HepG2 (cell line): ENCODE data around the gene CCDC117. TPM values are rescaled to one million over a fixed set of nuclear protein-coding genes. Genes with fewer than 3 reads are reported as not detected.

Source experiments
- CREM ChIP-seq, 2 experiments: sonication (generic) in 1 of 2; formaldehyde crosslinking in 1 of 2; IDR thresholded peaks; 2 replicates each; pipeline versions ENCODE4 v1.4.0 to v1.6.1; 2016 to 2020; ENCODE audit warnings: antibody characterized with exemption in 1 of 2, mild to moderate bottlenecking in 1 of 2, missing genetic modification reagents in 1 of 2
- HNF4G ChIP-seq, 2 experiments: sonication (generic) in 1 of 2; formaldehyde crosslinking in 1 of 2; IDR thresholded peaks; 2 replicates each; pipeline versions ENCODE4 v1.4.0 to v1.6.1; 2011 to 2020; ENCODE audit warnings: borderline replicate concordance in 2 of 2, low read depth in 2 of 2, mild to moderate bottlenecking in 2 of 2, low read length in 1 of 2, missing genetic modification reagents in 1 of 2, moderate library complexity in 1 of 2
- HNRNPL ChIP-seq: fragments of 200-400 bp; formaldehyde crosslinking; IDR thresholded peaks from 2 replicates; pipeline ENCODE4 v1.6.1; 2017; ENCODE audit warnings: mild to moderate bottlenecking, low read depth, low read length
- JUN ChIP-seq: sonication (generic); formaldehyde crosslinking; IDR thresholded peaks from 2 replicates; pipeline ENCODE4 v1.4.0; 2020; ENCODE audit warnings: mild to moderate bottlenecking, missing genetic modification reagents
- PTBP1 ChIP-seq: fragments of 200-400 bp; formaldehyde crosslinking; IDR thresholded peaks from 2 replicates; pipeline ENCODE4 v1.6.1; 2018; ENCODE audit warnings: low read length, low read depth; ENCODE audit not compliant: poor library complexity, severe bottlenecking
- ZNF563 ChIP-seq: sonication (generic); formaldehyde crosslinking; IDR thresholded peaks from 2 replicates; pipeline ENCODE4 v1.8.0; 2022; ENCODE audit warnings: mild to moderate bottlenecking, moderate library complexity, missing genetic modification reagents
- polyA plus RNA-seq, 8 experiments: library from polyadenylated mRNA; depleted of rRNA in 3 of 8; stranded (reverse) in 7 of 8; unstranded in 1 of 8; fragments of >200 nt; fragmentation: Illumina TruSeq in 4 of 8; extraction: Trizol in 4 of 8; gene quantifications; 2 replicates each; pipeline versions ENCODE4 v1.2.1 to v1.2.3, GENCODE V29; 2011 to 2016; ENCODE audit warnings: low read depth in 4 of 8, missing spikeins in 1 of 8, mixed read lengths in 1 of 8; ENCODE audit not compliant: insufficient read depth in 1 of 8
- total RNA-seq, 5 experiments: library from RNA; depleted of rRNA; stranded (reverse); fragments of >200 nt; fragmentation: Illumina TruSeq; extraction: Trizol; gene quantifications; 2 replicates each; pipeline ENCODE4 v1.2.3, GENCODE V29; 2016; ENCODE audit warnings: low read depth in 1 of 5
- TF ChIP-seq, protein P1 (sequence below): sonication (generic); formaldehyde crosslinking; IDR thresholded peaks from 2 replicates; pipeline ENCODE4 v1.5.0; 2020; ENCODE audit warnings: missing genetic modification reagents, mild to moderate bottlenecking, borderline replicate concordance
- TF ChIP-seq, protein P2 (sequence below): sonication (generic); formaldehyde crosslinking; IDR thresholded peaks from 2 replicates; pipeline ENCODE4 v1.4.0; 2020; ENCODE audit warnings: mild to moderate bottlenecking, missing genetic modification reagents
- TF ChIP-seq, protein P3 (sequence below): sonication (generic); formaldehyde crosslinking; IDR thresholded peaks from 2 replicates; pipeline ENCODE4 v1.5.0; 2020; ENCODE audit warnings: mild to moderate bottlenecking, missing genetic modification reagents
- TF ChIP-seq, protein P4 (sequence below): sonication (generic); formaldehyde crosslinking; IDR thresholded peaks from 2 replicates; pipeline ENCODE4 v1.4.0; 2020; ENCODE audit warnings: missing genetic modification reagents, borderline replicate concordance
- TF ChIP-seq, protein P5 (sequence below): sonication (generic); formaldehyde crosslinking; IDR thresholded peaks from 2 replicates; pipeline ENCODE4 v1.4.0; 2020; ENCODE audit warnings: mild to moderate bottlenecking, missing genetic modification reagents

Gene CCDC117
- total and polyA plus RNA-seq, 2 of the 13 experiments (the other 11 are each of a cell fraction or from before 2014, with no cell fraction given) = 12.6 to 34.2 TPM

DNA sequence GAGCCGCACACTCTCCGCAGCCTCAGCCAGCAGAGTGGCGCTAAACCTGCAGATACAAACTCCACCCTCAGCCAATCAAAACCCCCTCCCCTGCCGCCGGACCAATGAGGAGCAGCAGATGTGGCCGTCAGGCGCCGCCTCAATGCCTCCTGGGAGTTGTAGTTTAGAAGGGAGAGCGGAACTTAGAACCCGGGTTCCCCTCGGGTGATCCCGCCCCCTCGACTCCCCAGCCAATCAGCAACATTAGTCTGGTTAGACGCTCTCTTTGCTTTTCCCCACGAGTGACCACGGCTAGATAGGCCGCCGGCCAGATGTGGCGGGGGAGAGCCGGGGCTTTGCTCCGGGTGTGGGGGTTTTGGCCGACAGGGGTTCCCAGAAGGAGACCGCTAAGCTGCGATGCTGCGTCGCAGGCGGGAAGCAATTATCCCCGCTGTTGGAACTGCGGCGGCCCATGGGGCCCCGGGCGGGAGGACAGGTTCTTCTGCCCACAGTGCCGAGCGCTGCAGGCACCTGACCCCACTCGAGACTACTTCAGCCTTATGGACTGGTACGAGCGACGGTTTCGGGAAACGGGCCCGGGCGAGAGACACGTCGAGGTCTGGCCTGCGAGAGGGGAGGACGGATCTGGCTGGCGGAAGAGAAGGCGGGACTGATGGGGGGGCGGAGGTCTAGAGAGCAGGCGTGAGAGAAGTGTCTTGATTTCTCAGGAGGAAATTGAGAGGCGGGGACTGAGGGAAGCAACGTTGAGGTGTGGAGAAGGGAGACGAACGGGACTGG lies 30.5 kb upstream of the CCDC117 start, which contains the start of the genes CHEK2 and HSCB (continued):
- TF ChIP-seq, protein P1, sequence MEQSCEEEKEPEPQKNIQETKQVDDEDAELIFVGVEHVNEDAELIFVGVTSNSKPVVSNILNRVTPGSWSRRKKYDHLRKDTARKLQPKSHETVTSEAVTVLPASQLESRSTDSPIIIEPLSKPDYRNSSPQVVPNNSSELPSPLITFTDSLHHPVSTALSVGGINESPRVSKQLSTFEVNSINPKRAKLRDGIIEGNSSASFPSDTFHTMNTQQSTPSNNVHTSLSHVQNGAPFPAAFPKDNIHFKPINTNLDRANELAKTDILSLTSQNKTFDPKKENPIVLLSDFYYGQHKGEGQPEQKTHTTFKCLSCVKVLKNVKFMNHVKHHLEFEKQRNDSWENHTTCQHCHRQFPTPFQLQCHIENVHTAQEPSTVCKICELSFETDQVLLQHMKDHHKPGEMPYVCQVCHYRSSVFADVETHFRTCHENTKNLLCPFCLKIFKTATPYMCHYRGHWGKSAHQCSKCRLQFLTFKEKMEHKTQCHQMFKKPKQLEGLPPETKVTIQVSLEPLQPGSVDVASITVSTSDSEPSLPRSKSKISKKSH (CRISPR knock-in tag) = no peak; the same call in 1 of the 2 replicates
- TF ChIP-seq, protein P2, sequence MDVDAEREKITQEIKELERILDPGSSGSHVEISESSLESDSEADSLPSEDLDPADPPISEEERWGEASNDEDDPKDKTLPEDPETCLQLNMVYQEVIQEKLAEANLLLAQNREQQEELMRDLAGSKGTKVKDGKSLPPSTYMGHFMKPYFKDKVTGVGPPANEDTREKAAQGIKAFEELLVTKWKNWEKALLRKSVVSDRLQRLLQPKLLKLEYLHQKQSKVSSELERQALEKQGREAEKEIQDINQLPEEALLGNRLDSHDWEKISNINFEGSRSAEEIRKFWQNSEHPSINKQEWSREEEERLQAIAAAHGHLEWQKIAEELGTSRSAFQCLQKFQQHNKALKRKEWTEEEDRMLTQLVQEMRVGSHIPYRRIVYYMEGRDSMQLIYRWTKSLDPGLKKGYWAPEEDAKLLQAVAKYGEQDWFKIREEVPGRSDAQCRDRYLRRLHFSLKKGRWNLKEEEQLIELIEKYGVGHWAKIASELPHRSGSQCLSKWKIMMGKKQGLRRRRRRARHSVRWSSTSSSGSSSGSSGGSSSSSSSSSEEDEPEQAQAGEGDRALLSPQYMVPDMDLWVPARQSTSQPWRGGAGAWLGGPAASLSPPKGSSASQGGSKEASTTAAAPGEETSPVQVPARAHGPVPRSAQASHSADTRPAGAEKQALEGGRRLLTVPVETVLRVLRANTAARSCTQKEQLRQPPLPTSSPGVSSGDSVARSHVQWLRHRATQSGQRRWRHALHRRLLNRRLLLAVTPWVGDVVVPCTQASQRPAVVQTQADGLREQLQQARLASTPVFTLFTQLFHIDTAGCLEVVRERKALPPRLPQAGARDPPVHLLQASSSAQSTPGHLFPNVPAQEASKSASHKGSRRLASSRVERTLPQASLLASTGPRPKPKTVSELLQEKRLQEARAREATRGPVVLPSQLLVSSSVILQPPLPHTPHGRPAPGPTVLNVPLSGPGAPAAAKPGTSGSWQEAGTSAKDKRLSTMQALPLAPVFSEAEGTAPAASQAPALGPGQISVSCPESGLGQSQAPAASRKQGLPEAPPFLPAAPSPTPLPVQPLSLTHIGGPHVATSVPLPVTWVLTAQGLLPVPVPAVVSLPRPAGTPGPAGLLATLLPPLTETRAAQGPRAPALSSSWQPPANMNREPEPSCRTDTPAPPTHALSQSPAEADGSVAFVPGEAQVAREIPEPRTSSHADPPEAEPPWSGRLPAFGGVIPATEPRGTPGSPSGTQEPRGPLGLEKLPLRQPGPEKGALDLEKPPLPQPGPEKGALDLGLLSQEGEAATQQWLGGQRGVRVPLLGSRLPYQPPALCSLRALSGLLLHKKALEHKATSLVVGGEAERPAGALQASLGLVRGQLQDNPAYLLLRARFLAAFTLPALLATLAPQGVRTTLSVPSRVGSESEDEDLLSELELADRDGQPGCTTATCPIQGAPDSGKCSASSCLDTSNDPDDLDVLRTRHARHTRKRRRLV (CRISPR knock-in tag) = peak; percentile 61; the same call in 1 of the 2 replicates
- TF ChIP-seq HNRNPL = 0 out of 2 replicates have a peak, but pooled peaks have one; percentile 52
- TF ChIP-seq CREM (IDR thresholded peaks at IDR 0.05) = peak; percentile 94
- TF ChIP-seq CREM (CRISPR knock-in tag; IDR thresholded peaks at IDR 0.05) = no peak
- peak; percentile 69; the same call in 1 of the 2 replicates for TF ChIP-seq ZNF563 (CRISPR knock-in tag)
- TF ChIP-seq, protein P3, sequence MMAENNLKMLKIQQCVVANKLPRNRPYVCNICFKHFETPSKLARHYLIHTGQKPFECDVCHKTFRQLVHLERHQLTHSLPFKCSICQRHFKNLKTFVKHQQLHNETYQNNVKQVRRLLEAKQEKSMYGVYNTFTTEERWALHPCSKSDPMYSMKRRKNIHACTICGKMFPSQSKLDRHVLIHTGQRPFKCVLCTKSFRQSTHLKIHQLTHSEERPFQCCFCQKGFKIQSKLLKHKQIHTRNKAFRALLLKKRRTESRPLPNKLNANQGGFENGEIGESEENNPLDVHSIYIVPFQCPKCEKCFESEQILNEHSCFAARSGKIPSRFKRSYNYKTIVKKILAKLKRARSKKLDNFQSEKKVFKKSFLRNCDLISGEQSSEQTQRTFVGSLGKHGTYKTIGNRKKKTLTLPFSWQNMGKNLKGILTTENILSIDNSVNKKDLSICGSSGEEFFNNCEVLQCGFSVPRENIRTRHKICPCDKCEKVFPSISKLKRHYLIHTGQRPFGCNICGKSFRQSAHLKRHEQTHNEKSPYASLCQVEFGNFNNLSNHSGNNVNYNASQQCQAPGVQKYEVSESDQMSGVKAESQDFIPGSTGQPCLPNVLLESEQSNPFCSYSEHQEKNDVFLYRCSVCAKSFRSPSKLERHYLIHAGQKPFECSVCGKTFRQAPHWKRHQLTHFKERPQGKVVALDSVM = no peak; the same call in 1 of the 2 replicates
- TF ChIP-seq JUN (CRISPR knock-in tag) = peak; percentile 68
- TF ChIP-seq, protein P4, sequence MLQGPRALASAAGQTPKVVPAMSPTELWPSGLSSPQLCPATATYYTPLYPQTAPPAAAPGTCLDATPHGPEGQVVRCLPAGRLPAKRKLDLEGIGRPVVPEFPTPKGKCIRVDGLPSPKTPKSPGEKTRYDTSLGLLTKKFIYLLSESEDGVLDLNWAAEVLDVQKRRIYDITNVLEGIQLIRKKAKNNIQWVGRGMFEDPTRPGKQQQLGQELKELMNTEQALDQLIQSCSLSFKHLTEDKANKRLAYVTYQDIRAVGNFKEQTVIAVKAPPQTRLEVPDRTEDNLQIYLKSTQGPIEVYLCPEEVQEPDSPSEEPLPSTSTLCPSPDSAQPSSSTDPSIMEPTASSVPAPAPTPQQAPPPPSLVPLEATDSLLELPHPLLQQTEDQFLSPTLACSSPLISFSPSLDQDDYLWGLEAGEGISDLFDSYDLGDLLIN (CRISPR knock-in tag) = no peak
- TF ChIP-seq, protein P5, sequence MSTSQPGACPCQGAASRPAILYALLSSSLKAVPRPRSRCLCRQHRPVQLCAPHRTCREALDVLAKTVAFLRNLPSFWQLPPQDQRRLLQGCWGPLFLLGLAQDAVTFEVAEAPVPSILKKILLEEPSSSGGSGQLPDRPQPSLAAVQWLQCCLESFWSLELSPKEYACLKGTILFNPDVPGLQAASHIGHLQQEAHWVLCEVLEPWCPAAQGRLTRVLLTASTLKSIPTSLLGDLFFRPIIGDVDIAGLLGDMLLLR = no peak
- TF ChIP-seq HNF4G (IDR thresholded peaks at IDR 0.05; ENCODE audit: borderline replicate concordance, low read depth, low read length) = 0 out of 2 replicates have a peak, but pooled peaks have one; percentile 11
- TF ChIP-seq HNF4G (CRISPR knock-in tag; IDR thresholded peaks at IDR 0.05; ENCODE audit: borderline replicate concordance, low read depth) = no peak
- TF ChIP-seq PTBP1 = no peak
